ENCODE measurements around the gene ZDHHC8.

Gene ZDHHC8

GRCh38 chr22:20196094-20196842, 64.7 kb downstream of the ZDHHC8 start:
- Histone ChIP-seq H3K36me3 (ENCODE audit: insufficient read depth, low read length) (no peaks in the 10 kb centered on the region), H3K4me3 (no peak overlapping the region), H3K9me3 (ENCODE audit: low read depth, low read length) (no peaks in the 10 kb centered on the region), H3K9ac (ENCODE audit: insufficient read length) (no peak overlapping the region), H3K27ac (no peak overlapping the region)
- DNase-seq (ENCODE audit: low read depth, low spot score) = no peak
- TF ChIP-seq POLR2AphosphoS5 (IDR thresholded peaks at IDR 0.05; ENCODE audit: borderline replicate concordance, low read depth, low read length) (no peak), EZH2 (IDR thresholded peaks at IDR 0.05) (no peak), FOXP2 (optimal IDR thresholded peaks at IDR 0.05; ENCODE audit: control extremely low read depth, extremely low read length, insufficient read depth) (no peak)

Data from SK-N-MC (cell line).